H1 (cell line): ENCODE results near the gene ENDOU. TPM values are rescaled to one million over a fixed set of nuclear protein-coding genes. Genes with fewer than 3 reads are reported as not detected.

ENCODE experiments used
- CTCF ChIA-PET: fragments of 300-600 bp; sonication (Branson Sonifier 250); formaldehyde crosslinking; loops from one replicate; lab custom pipeline; 2021; ENCODE audit not compliant: partially characterized antibody; lab: Charles Lee
- POLR2A ChIA-PET: fragments of 300-600 bp; sonication (Branson Sonifier 250); formaldehyde crosslinking; loops from one replicate; lab custom pipeline; 2021; ENCODE audit warnings: inconsistent platforms; ENCODE audit not compliant: partially characterized antibody; lab: Charles Lee
- DNase-seq, 2 experiments: peaks; one replicate each; pipeline versions ENCODE4 v3.0.0 to v3.0.0-alpha.2; 2010 to 2022; ENCODE audit warnings: low spot score in 2 of 2, low read depth in 1 of 2, mixed read lengths in 1 of 2
- FAIRE-seq: peaks from 2 replicates; lab custom pipeline; 2011; peaks lifted over from hg19 to GRCh38; lab: Jason Lieb, UNC
- H2AFZ ChIP-seq: 2 replicates; pipeline ENCODE4 v1.8.1; 2012; ENCODE audit warnings: low read length, inconsistent platforms
- H2AK5ac ChIP-seq: 2 replicates; pipeline ENCODE4 v1.6.1; 2013; ENCODE audit warnings: low read depth, low read length
- H2BK120ac ChIP-seq: replicated peaks from 2 replicates; pipeline ENCODE3; 2013; ENCODE audit warnings: low read depth, low read length, inconsistent platforms
- H2BK12ac ChIP-seq: 2 replicates; pipeline ENCODE4 v1.6.1; 2013; ENCODE audit warnings: low read depth, low read length
- H2BK15ac ChIP-seq: 2 replicates; pipeline ENCODE4 v1.6.1; 2013; ENCODE audit warnings: low read length
- H2BK20ac ChIP-seq: 2 replicates; pipeline ENCODE4 v1.6.1; 2013; ENCODE audit warnings: low read length
- H2BK5ac ChIP-seq: 2 replicates; pipeline ENCODE4 v1.6.1; 2013; ENCODE audit warnings: low read depth, low read length
- H3K14ac ChIP-seq: 2 replicates; pipeline ENCODE4 v1.6.1; 2013; ENCODE audit warnings: inconsistent platforms; ENCODE audit not compliant: insufficient read length
- H3K18ac ChIP-seq: 2 replicates; pipeline ENCODE4 v1.6.1; 2013; ENCODE audit warnings: low read length; ENCODE audit errors: extremely low read depth
- H3K23ac ChIP-seq: 2 replicates; pipeline ENCODE4 v1.6.1; 2013; ENCODE audit warnings: inconsistent platforms; ENCODE audit not compliant: insufficient read length
- H3K23me2 ChIP-seq: 2 replicates; pipeline ENCODE4 v1.6.1; 2013; ENCODE audit warnings: low read depth, low read length
- H3K27ac ChIP-seq: 2 replicates; pipeline ENCODE4 v1.6.1; 2011; ENCODE audit warnings: low read depth, low read length, inconsistent platforms
- H3K27me3 ChIP-seq, 4 experiments: replicated peaks in 1 of 4; 1 replicate in 1 of 4; 2 replicates in 3 of 4; pipeline versions ENCODE4 v1.6.1 to v1.8.1; 2011 to 2013; ENCODE audit warnings: low read length in 3 of 4, mild to moderate bottlenecking in 3 of 4, inconsistent platforms in 2 of 4, mixed read lengths in 2 of 4, moderate library complexity in 1 of 4; ENCODE audit not compliant: control insufficient read depth in 3 of 4, insufficient read depth in 3 of 4; ENCODE audit errors: extremely low read depth in 1 of 4
- H3K36me3 ChIP-seq, 4 experiments: 2 replicates each; pipeline versions ENCODE4 v1.6.1 to v1.8.1; 2011 to 2013; ENCODE audit warnings: mild to moderate bottlenecking in 4 of 4, low read length in 3 of 4, moderate library complexity in 2 of 4, control low read depth in 1 of 4, inconsistent platforms in 1 of 4; ENCODE audit not compliant: insufficient read depth in 4 of 4, control insufficient read depth in 2 of 4
- H3K4ac ChIP-seq: replicated peaks from 2 replicates; pipeline ENCODE3; 2013; ENCODE audit warnings: low read length, low read depth, mixed read lengths, inconsistent platforms; ENCODE audit not compliant: insufficient read length
- H3K4me1 ChIP-seq, 4 experiments: replicated peaks in 1 of 4; 1 replicate in 1 of 4; 2 replicates in 3 of 4; pipeline versions ENCODE4 v1.6.1 to v1.8.1; 2011 to 2013; ENCODE audit warnings: low read length in 3 of 4, inconsistent platforms in 2 of 4, mixed read lengths in 1 of 4; ENCODE audit not compliant: insufficient read depth in 4 of 4, control insufficient read depth in 3 of 4
- H3K4me2 ChIP-seq, 2 experiments: 2 replicates each; pipeline versions ENCODE4 v1.6.1 to v1.8.1; 2011 to 2013; ENCODE audit warnings: low read depth in 2 of 2, low read length in 2 of 2, control low read depth in 1 of 2, inconsistent platforms in 1 of 2, mild to moderate bottlenecking in 1 of 2; ENCODE audit not compliant: insufficient read depth in 1 of 2
- H3K4me3 ChIP-seq, 4 experiments: fragments of 200-600, 300-600 bp in 1 of 4; sonication (generic), shearing (Covaris generic), sonication (Bioruptor Twin) in 1 of 4; 2 replicates each; pipeline versions ENCODE4 v1.5.1 to v1.8.1; 2011 to 2016; ENCODE audit warnings: low read length in 4 of 4, low read depth in 3 of 4, control low read depth in 2 of 4, inconsistent platforms in 2 of 4, mild to moderate bottlenecking in 2 of 4, mixed read lengths in 1 of 4, moderate library complexity in 1 of 4; ENCODE audit not compliant: insufficient read depth in 2 of 4; ENCODE audit errors: extremely low read depth in 1 of 4
- H3K56ac ChIP-seq: replicated peaks from 2 replicates; pipeline ENCODE3; 2013; ENCODE audit warnings: low read depth, mild to moderate bottlenecking, mixed read lengths, low read length, inconsistent platforms; ENCODE audit not compliant: insufficient read length
- H3K79me1 ChIP-seq: 2 replicates; pipeline ENCODE4 v1.6.1; 2013; ENCODE audit warnings: low read depth, low read length, control low read depth
- H3K79me2 ChIP-seq, 2 experiments: 2 replicates each; pipeline versions ENCODE4 v1.6.1 to v1.8.1; 2012 to 2013; ENCODE audit warnings: low read length in 2 of 2, mild to moderate bottlenecking in 2 of 2, inconsistent platforms in 1 of 2; ENCODE audit not compliant: insufficient read depth in 2 of 2, control insufficient read depth in 1 of 2
- H3K9ac ChIP-seq, 4 experiments: replicated peaks in 1 of 4; 1 replicate in 1 of 4; 2 replicates in 3 of 4; pipeline versions ENCODE4 v1.6.1 to v1.8.1; 2011 to 2013; ENCODE audit warnings: low read depth in 3 of 4, low read length in 3 of 4, control low read depth in 2 of 4, mild to moderate bottlenecking in 2 of 4, moderate library complexity in 2 of 4, inconsistent platforms in 1 of 4; ENCODE audit errors: extremely low read depth in 1 of 4
- H3K9me3 ChIP-seq, 2 experiments: 2 replicates each; pipeline versions ENCODE4 v1.6.1 to v1.8.1; 2012 to 2013; ENCODE audit warnings: mild to moderate bottlenecking in 2 of 2, moderate library complexity in 2 of 2, control low read depth in 1 of 2, inconsistent platforms in 1 of 2, low read depth in 1 of 2, low read length in 1 of 2, mixed read lengths in 1 of 2; ENCODE audit not compliant: insufficient read depth in 2 of 2
- H4K20me1 ChIP-seq, 2 experiments: replicated peaks in 1 of 2; 2 replicates each; pipeline versions ENCODE3 to v1.8.1; 2011 to 2013; ENCODE audit warnings: inconsistent platforms in 2 of 2, low read length in 2 of 2, mild to moderate bottlenecking in 1 of 2; ENCODE audit not compliant: insufficient read depth in 2 of 2, control insufficient read depth in 1 of 2
- H4K5ac ChIP-seq: 2 replicates; pipeline ENCODE4 v1.6.1; 2013; ENCODE audit warnings: low read length, low read depth, mixed read lengths, inconsistent platforms; ENCODE audit not compliant: insufficient read length
- H4K8ac ChIP-seq: 2 replicates; pipeline ENCODE4 v1.8.0; 2013; ENCODE audit warnings: mild to moderate bottlenecking, moderate library complexity, low read length, inconsistent platforms; ENCODE audit not compliant: insufficient read depth; ENCODE audit errors: extremely low read depth
- H4K91ac ChIP-seq: replicated peaks from 2 replicates; pipeline ENCODE3; 2013; ENCODE audit warnings: low read length, mixed read lengths, inconsistent platforms; ENCODE audit not compliant: insufficient read length
- EP300 ChIP-seq, 2 experiments: IDR thresholded peaks; 1 replicate in 1 of 2; 2 replicates in 1 of 2; pipeline ENCODE4 v1.6.1; 2011 to 2012; ENCODE audit warnings: low read depth in 2 of 2, low read length in 2 of 2, mild to moderate bottlenecking in 2 of 2, borderline replicate concordance in 1 of 2, inconsistent platforms in 1 of 2, moderate library complexity in 1 of 2
- FOSL1 ChIP-seq: IDR thresholded peaks from 2 replicates; pipeline ENCODE4 v1.6.1; 2011; ENCODE audit warnings: mild to moderate bottlenecking, low read depth, low read length, moderate library complexity; ENCODE audit not compliant: insufficient read depth
- KDM1A ChIP-seq: fragments of 200-600, 300-600 bp; sonication (generic); IDR thresholded peaks from 2 replicates; pipeline ENCODE4 v1.7.1; 2016; ENCODE audit warnings: mild to moderate bottlenecking, low read length, borderline replicate concordance
- POU5F1 ChIP-seq: IDR thresholded peaks from 2 replicates; pipeline ENCODE4 v1.6.1; 2011; ENCODE audit warnings: low read depth, mild to moderate bottlenecking, low read length, moderate library complexity
- RBBP5 ChIP-seq: IDR thresholded peaks from 2 replicates; pipeline ENCODE4 v1.7.1; 2012; ENCODE audit warnings: low read depth, mild to moderate bottlenecking, inconsistent platforms, low read length, moderate library complexity, borderline replicate concordance
- SIRT6 ChIP-seq: IDR thresholded peaks from one replicate; pipeline ENCODE4 v1.7.1; 2012; ENCODE audit warnings: low read length, inconsistent platforms
- SP1 ChIP-seq: IDR thresholded peaks from 2 replicates; pipeline ENCODE4 v1.6.1; 2011; ENCODE audit warnings: low read depth, low read length
- TAF7 ChIP-seq: optimal IDR thresholded peaks from 2 replicates; pipeline ENCODE3; 2011; ENCODE audit warnings: low read depth, mild to moderate bottlenecking, inconsistent platforms, low read length, moderate library complexity, borderline replicate concordance
- YY1 ChIP-seq: IDR thresholded peaks from 2 replicates; pipeline ENCODE4 v1.6.1; 2011; ENCODE audit warnings: low read depth, mild to moderate bottlenecking, low read length
- WGBS, 2 experiments: shearing (Covaris generic) in 1 of 2; methylation state at CpG; one replicate each; pipeline versions ENCODE4 v1.1.6 to v1.1.7; 2013 to 2015; ENCODE audit warnings: low lambda C conversion rate in 2 of 2, mixed read lengths in 2 of 2, inconsistent platforms in 1 of 2, low coverage in 1 of 2, missing lambda C conversion rate in 1 of 2; ENCODE audit not compliant: insufficient replicate concordance in 2 of 2, insufficient coverage in 1 of 2, insufficient read length in 1 of 2; ENCODE audit errors: extremely low coverage in 1 of 2, missing lambda C conversion rate in 1 of 2; 5-methylcytosine and 5-hydroxymethylcytosine counted together
- polyA plus RNA-seq, 7 experiments: library from polyadenylated mRNA; depleted of rRNA in 3 of 7; stranded (reverse) in 5 of 7; unstranded in 2 of 7; fragments of >200 nt in 5 of 7; fragments of 200-250 nt in 2 of 7; gene quantifications; 1 replicate in 5 of 7; 2 replicates in 1 of 7; 4 replicates in 1 of 7; pipeline versions ENCODE4 v1.2.1 to v1.2.3, GENCODE V29; 2011 to 2013; ENCODE audit warnings: missing spikeins in 2 of 7, mixed read lengths in 2 of 7
- total RNA-seq: library from RNA; stranded (reverse); fragmentation: NEBNext Ultra II Directional; extraction: Animal tissue kit (Norgen Biotek cat#: 25700); gene quantifications from 2 replicates; pipeline ENCODE4 v1.2.1, GENCODE V29; 2021
- TF ChIP-seq, protein P1 (sequence below): IDR thresholded peaks from 2 replicates; pipeline ENCODE4 v1.6.1; 2012; ENCODE audit warnings: low read length, inconsistent platforms

Gene ENDOU
- total and polyA plus RNA-seq, 2 of the 8 experiments (the other 6 are each of a cell fraction or from before 2014, with no cell fraction given): not detected

DNA sequence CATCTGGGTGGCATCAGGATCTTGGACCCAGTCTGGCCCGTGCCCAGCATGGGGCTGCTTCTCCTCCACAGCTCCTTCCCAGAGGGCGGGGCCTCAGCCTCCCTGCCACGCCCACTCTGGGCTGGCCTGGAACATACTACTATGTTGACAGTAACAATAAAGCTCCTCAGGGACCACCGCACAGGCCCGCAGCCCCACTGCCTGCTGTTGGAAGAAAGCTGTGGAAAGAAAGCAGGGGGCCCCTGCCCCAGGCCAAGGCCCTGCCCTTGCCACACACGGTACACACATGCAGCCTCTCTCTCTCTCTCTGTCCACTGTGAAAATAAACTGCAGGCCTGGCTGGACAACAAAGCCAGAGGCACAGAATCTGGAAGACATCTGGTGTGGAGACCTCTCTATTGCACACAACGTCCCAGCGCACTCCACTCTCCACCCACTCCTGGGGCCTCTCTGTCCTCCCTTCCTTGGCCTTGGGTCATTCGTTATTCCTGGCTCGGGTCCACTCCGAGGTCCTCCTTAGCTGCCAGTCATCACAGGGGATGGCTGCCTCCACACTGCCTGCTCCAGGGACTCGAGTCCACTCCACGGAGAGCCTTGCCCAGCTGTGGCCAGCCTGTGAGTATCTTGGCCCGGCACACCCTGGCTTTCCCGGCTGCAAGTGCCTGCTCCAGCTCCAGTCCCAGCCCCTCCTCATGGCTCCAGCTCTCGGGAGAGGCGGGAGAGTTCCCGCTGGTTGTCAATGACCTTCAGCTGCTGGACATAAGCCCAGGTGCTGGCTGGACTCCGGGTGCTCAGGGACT lies 11.8 kb upstream of the ENDOU start:
- Histone ChIP-seq H3K4me2 (no peak overlapping the region), H3K36me3 (no peaks in the 10 kb centered on the region), H3K14ac (no peak overlapping the region), H4K20me1 (no peaks in the 10 kb centered on the region), H3K56ac (no peak overlapping the region), H3K4me1 (peaks cover 3 to 19% (median 14%) of the 10 kb centered on the region in 4 experiments), H2AFZ (no peak overlapping the region), H4K91ac (no peak overlapping the region), H4K5ac (no peak overlapping the region), H2AK5ac (no peak overlapping the region), H3K23ac (no peak overlapping the region), H2BK5ac (no peak overlapping the region), H2BK120ac (no peak overlapping the region), H2BK20ac (no peak overlapping the region), H3K4me3 (no peak overlapping the region), H3K18ac (no peak overlapping the region), H3K27me3 (peaks cover 0 to 2% (median 0%) of the 10 kb centered on the region in 4 experiments; a peak in 1 of 7 replicates), H3K9me3 (no peaks in the 10 kb centered on the region), H2BK12ac (no peak overlapping the region), H4K8ac (no peak overlapping the region), H3K27ac (no peak overlapping the region), H3K4ac (no peak overlapping the region), H3K79me2 (no peaks in the 10 kb centered on the region), H3K79me1 (no peaks in the 10 kb centered on the region), H3K23me2 (no peaks in the 10 kb centered on the region), H2BK15ac (no peak overlapping the region), H3K9ac (no peak overlapping the region)
- DNase-seq: no peak
- POLR2A ChIA-PET: interaction anchor here (0.7 to 3.2 kb wide), 9 partner anchors 12 to 168 kb away, joined by 3 to 10 read pairs (median 3); partner anchors contain the start of genes ENDOU and VDR
- FAIRE-seq: no peak
- 90% methylated on average over 19 of the region's 19 CpGs; no CpG with 5 or more reads in 1 of the 2 experiments for WGBS, 2 experiments
- CTCF ChIA-PET: interaction anchor here (0.8 to 64.6 kb wide), 11 partner anchors 10 to 101 kb away, joined by 3 to 2442 read pairs (median 7); partner anchors contain the start of genes ENDOU, RAPGEF3 and SLC48A1
- TF ChIP-seq POU5F1 (no peak), EP300 (IDR thresholded peaks at IDR 0.05; ENCODE audit: borderline replicate concordance in 1 of 2, low read depth in 2 of 2, low read length in 2 of 2) (no peak), SP1 (no peak), TAF7 (no peak), SIRT6 (no peak), KDM1A (no peak), RBBP5 (no peak), FOSL1 (no peak), YY1 (no peak)
- TF ChIP-seq, protein P1, sequence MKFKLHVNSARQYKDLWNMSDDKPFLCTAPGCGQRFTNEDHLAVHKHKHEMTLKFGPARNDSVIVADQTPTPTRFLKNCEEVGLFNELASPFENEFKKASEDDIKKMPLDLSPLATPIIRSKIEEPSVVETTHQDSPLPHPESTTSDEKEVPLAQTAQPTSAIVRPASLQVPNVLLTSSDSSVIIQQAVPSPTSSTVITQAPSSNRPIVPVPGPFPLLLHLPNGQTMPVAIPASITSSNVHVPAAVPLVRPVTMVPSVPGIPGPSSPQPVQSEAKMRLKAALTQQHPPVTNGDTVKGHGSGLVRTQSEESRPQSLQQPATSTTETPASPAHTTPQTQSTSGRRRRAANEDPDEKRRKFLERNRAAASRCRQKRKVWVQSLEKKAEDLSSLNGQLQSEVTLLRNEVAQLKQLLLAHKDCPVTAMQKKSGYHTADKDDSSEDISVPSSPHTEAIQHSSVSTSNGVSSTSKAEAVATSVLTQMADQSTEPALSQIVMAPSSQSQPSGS: no peak
